Astrocyte (in vitro differentiated cells and primary cell): Measurements from ENCODE around the gene OBP2B.
"Not testable (repeated sequence)": the region's sequence is repeated elsewhere in the genome, so short reads cannot be mapped to it uniquely, and the experiment has no call there.

Experiments used
- CTCF ChIP-seq: IDR thresholded peaks from 2 replicates; pipeline ENCODE4 v1.5.1; 2011; ENCODE audit warnings: low read depth, mild to moderate bottlenecking, inconsistent platforms, low read length, moderate library complexity; ENCODE audit not compliant: insufficient read depth
- EZH2 ChIP-seq: IDR thresholded peaks from 2 replicates; pipeline ENCODE4 v1.6.1; 2012; ENCODE audit warnings: mild to moderate bottlenecking, low read length, inconsistent platforms; ENCODE audit not compliant: insufficient read depth

- TF ChIP-seq CTCF, EZH2: not testable (repeated sequence)
These were observed 39.4 kb downstream of the OBP2B start for GRCh38 chr9:133169687-133170086.
